ENCODE measurements around the gene TMEM175. TPM values are rescaled to one million over a fixed set of nuclear protein-coding genes. Genes with fewer than 3 reads are reported as not detected.

TMEM175 gene
- total and polyA plus RNA-seq, 9 of the 15 experiments (the other 6 are each of a cell fraction or from before 2014, with no cell fraction given), result 0.13 to 30.9 (median 9.4) TPM

- no peak for TF ChIP-seq ARID3A (IDR thresholded peaks at IDR 0.05; ENCODE audit: borderline replicate concordance, low read depth, low read length)
- TF ChIP-seq KLF6 (CRISPR knock-in tag; IDR thresholded peaks at IDR 0.05; ENCODE audit: borderline replicate concordance), result no peak
- TF ChIP-seq SIN3B (IDR thresholded peaks at IDR 0.05; ENCODE audit: low read depth), result no peak
- TF ChIP-seq GATA2 (CRISPR knock-in tag; IDR thresholded peaks at IDR 0.05), result no peak
Measured at GRCh38 chr4:909821-910220, 22.4 kb upstream of the TMEM175 start (continued).

- H3K27ac ChIP-seq (ENCODE audit: extremely low read depth, low read depth, low read length), result no peak overlapping the region
- no peak for DNase-seq (ENCODE audit: extremely low read depth in 1 of 4, low spot score in 3 of 4)
- no peaks in the 10 kb centered on the region for H3K9me1 ChIP-seq (ENCODE audit: control insufficient read depth, insufficient read depth, low read length)
- no peak for ATAC-seq
- intact Hi-C loops (cut with micrococcal nuclease), result no loop called here
- CTCF ChIA-PET (ENCODE audit: low intra/inter-chr PET ratio), result no interaction called here
- no peak for FAIRE-seq
- no peak overlapping the region for H3K4me2 ChIP-seq (ENCODE audit: insufficient read depth, low read length)
- POLR2A ChIA-PET, result interaction anchor here (0.8 to 1.2 kb wide), 3 partner anchors 10 to 13 kb away, joined by 4 to 5 read pairs (median 4); no protein-coding TSS in a partner anchor
- H3K36me3 ChIP-seq (ENCODE audit: control insufficient read depth, insufficient read depth, low read length), result peaks cover 58% of the 10 kb centered on the region; the same call in 2 of the 3 replicates
- peaks cover 5% of the 10 kb centered on the region; the same call in 1 of the 2 replicates for H3K9me3 ChIP-seq (replicated peaks; ENCODE audit: control insufficient read depth, insufficient read depth, low read depth, low read length)
- H3K27me3 ChIP-seq (ENCODE audit: control insufficient read depth in 2 of 2, insufficient read depth in 2 of 2, low read length in 2 of 2), result no peaks in the 10 kb centered on the region
- peaks cover 0 to 21% of the 10 kb centered on the region in 2 experiments; a peak in 2 of 5 replicates for H3K4me1 ChIP-seq (replicated peaks in 1 of 2; ENCODE audit: control insufficient read depth in 2 of 2, insufficient read depth in 2 of 2, low read length in 2 of 2)
- H3K4me3 ChIP-seq, result no peak overlapping the region
- BruUV-seq (replicated peaks), result TSS peak; percentile 21
- H3K9ac ChIP-seq (ENCODE audit: insufficient read depth in 1 of 2, low read depth in 2 of 2, low read length in 2 of 2), result no peak overlapping the region; a peak in 1 of 4 replicates
- 96% methylated on average over 25 of the region's 26 CpGs for WGBS (ENCODE audit: insufficient coverage, low coverage, missing lambda C conversion rate)
- H3K79me2 ChIP-seq (ENCODE audit: control insufficient read depth, insufficient read depth, low read length), result peaks cover 17% of the 10 kb centered on the region
- 0 out of 2 replicates have a peak, but pooled peaks cover 6% of the 10 kb centered on the region for H4K20me1 ChIP-seq (replicated peaks; ENCODE audit: control insufficient read depth, insufficient read depth, low read length)
- peak; percentile 45 for TF ChIP-seq POLR2G (IDR thresholded peaks at IDR 0.05; ENCODE audit: low read depth, low read length)
- no peak for TF ChIP-seq ZKSCAN3 (CRISPR knock-in tag; IDR thresholded peaks at IDR 0.05)
- no peak overlapping the region for H2AFZ ChIP-seq (ENCODE audit: low read depth, low read length)
- in situ Hi-C loops (cut with MboI), result no loop called here
Measured at GRCh38 chr4:910366-911091, 21.7 kb upstream of the TMEM175 start.

Measured in K562 (cell line).